ENCODE results near the gene MBP. TPM values are rescaled to one million over a fixed set of nuclear protein-coding genes. Genes with fewer than 3 reads are reported as not detected.

The MBP gene
- total and polyA plus RNA-seq, 2 experiments from 2014 or later: 18.4 to 22.9 TPM

- TF ChIP-seq ETS1 (IDR thresholded peaks at IDR 0.05) (no peak), POLR2AphosphoS5 (IDR thresholded peaks at IDR 0.05; ENCODE audit: low read depth) (no peak), EZH2 (IDR thresholded peaks at IDR 0.05; ENCODE audit: low read depth, unreplicated experiment) (no peak), REST (IDR thresholded peaks at IDR 0.05; ENCODE audit: unreplicated experiment) (no peak)
These were observed 143.5 kb downstream of the MBP start (continued) for GRCh38 chr18:76988827-76989646.

- Histone ChIP-seq H2AFZ (no peak overlapping the region), H3K9me2 (ENCODE audit: insufficient read depth) (no peaks in the 10 kb centered on the region), H3K27me3 (ENCODE audit: insufficient read depth) (no peaks in the 10 kb centered on the region), H3K4me2 (no peak overlapping the region), H3K4me3 (no peak overlapping the region), H3F3A (replicated peaks; ENCODE audit: low read depth) (no peaks in the 10 kb centered on the region), H3K4me1 (ENCODE audit: insufficient read depth) (no peaks in the 10 kb centered on the region), H3K27ac (ENCODE audit: low read depth) (no peak overlapping the region), H3K79me2 (replicated peaks; ENCODE audit: insufficient read depth) (no peaks in the 10 kb centered on the region), H3K36me3 (ENCODE audit: insufficient read depth) (no peaks in the 10 kb centered on the region), H4K20me1 (replicated peaks; ENCODE audit: insufficient read depth) (no peaks in the 10 kb centered on the region)
- no peaks in the 10 kb centered on the region for H3K36me3 Mint-ChIP-seq (ENCODE audit: low read depth)
- peak overlapping the region; percentile 43; the same call in 1 of the 2 replicates for H3K27ac Mint-ChIP-seq
- no peak overlapping the region for H3K4me3 Mint-ChIP-seq
- ATAC-seq (no peak; the same call in 2 of the 3 replicates), DNase-seq (ENCODE audit: low spot score) (no peak)
- peaks cover 3% of the 10 kb centered on the region for H3K27me3 Mint-ChIP-seq (ENCODE audit: insufficient read depth, low read depth, poor library complexity)
- no peaks in the 10 kb centered on the region for H3K9me3 Mint-ChIP-seq
- H3K4me1 Mint-ChIP-seq: peaks cover 23% of the 10 kb centered on the region
- TF ChIP-seq ETS1 (IDR thresholded peaks at IDR 0.05): no peak
- TF ChIP-seq STAT1 (IDR thresholded peaks at IDR 0.05; ENCODE audit: unreplicated experiment): no peak
- TF ChIP-seq EZH2 (IDR thresholded peaks at IDR 0.05; ENCODE audit: low read depth, unreplicated experiment): no peak
- TF ChIP-seq POLR2AphosphoS5 (IDR thresholded peaks at IDR 0.05; ENCODE audit: low read depth): no peak
- TF ChIP-seq REST (IDR thresholded peaks at IDR 0.05; ENCODE audit: unreplicated experiment): no peak
- TF ChIP-seq EZH2phosphoT487 (IDR thresholded peaks at IDR 0.05; ENCODE audit: unreplicated experiment): no peak
- no peak for TF ChIP-seq JUNB (IDR thresholded peaks at IDR 0.05; ENCODE audit: unreplicated experiment)
- TF ChIP-seq ZNF114 (CRISPR knock-in tag; IDR thresholded peaks at IDR 0.05): no peak
- no peak for TF ChIP-seq CREB1 (CRISPR knock-in tag; IDR thresholded peaks at IDR 0.05; ENCODE audit: low read depth)
These were observed 144.4 kb downstream of the MBP start for GRCh38 chr18:76988031-76988826.

All from GM23338 (cell line).